Measurements from ENCODE around the gene MAFG.

The MAFG gene

DNA sequence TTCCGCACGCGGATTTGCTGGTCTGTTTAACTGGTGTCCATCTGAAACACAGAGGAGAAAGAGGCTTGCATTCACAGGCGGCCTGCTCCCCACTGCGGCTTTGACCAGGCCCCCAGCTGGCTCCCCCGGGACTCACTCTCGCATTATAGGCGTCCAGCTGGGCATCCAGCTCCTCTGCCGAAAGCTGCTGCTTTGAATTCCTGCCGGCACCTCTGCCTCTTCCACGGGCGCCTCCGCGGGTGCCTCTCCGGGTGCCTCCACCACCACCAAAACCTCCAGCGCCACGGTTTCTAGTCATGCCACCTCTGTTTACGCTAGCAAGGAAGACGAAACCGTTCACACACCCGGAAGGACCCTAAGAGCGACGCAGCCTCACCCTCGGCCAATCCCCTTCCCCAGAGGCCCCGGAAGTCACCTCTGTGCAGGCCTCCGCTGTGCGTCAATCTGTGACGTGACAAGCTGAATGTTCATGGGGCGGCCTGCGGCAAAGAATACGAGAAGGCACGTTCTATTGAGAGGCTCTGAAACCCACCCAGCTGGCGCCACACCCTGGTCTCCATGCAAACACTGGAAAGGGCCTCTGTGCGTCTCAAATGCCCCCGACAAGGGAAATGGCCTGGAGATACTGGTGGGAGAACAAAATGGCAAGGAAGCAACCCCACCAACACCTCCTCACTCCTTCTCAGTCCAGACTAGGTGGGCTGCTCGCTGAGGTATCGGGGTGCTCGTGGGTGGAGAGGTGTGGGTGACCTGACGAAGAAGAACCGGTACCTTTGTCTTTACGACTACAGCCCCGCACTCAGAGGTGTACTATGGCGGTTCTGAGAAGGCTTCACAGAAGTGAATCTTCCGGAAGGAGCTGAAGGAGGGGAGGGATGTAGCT is 39.2 kb downstream of the MAFG start:
- Histone ChIP-seq H3K9ac (ENCODE audit: insufficient read length, low read depth) (peak overlapping the region; percentile 32), H3K27me3 (ENCODE audit: insufficient read depth, insufficient read length) (no peaks in the 10 kb centered on the region), H3K4me3 (ENCODE audit: insufficient read length, low read depth) (no peak overlapping the region), H3K36me3 (ENCODE audit: insufficient read depth, insufficient read length, low read length) (peaks cover 73% of the 10 kb centered on the region), H3K4me1 (ENCODE audit: insufficient read depth, insufficient read length) (peaks cover 2% of the 10 kb centered on the region), H3K9me3 (ENCODE audit: insufficient read depth, low read length) (no peaks in the 10 kb centered on the region)
- no peak for DNase-seq (ENCODE audit: low read depth, low spot score)
- TF ChIP-seq SUZ12 (IDR thresholded peaks at IDR 0.05; ENCODE audit: extremely low read depth, insufficient read depth, insufficient read length): no peak

DNA sequence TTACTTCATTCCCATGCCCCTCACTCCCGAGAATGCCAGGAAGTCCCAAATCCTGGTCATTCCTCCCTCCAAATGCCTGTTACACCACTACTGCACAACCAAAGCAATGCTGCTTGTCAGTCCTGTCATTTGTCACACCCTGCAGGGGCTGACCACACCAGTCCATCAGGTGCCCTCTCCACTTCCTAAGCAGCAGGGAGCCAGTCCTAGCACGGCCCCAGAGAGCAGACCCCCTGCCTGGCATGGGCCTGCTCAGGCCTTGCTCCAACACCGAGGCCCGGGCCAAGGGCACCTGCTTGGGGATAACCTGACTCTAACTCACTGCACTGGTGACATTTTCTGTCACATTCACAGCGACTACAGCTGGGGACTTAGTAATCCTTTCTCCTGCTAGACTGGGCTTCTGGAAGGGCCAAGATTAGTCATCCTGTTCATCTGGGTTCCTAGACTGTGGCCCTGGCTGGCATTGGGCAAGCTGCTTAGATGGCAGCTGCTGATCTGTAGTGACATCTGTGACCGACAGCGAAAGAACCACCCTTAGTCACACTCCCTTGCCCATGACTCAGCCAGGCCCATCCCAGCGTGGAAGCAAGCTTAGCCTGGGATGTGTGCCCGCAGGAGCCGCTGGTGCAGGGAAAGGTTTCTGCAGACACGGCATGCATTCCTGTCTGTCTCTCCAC is 41.5 kb downstream of the MAFG start:
- no peak overlapping the region for H3K9ac ChIP-seq (ENCODE audit: insufficient read length, low read depth)
- TF ChIP-seq YY1 (IDR thresholded peaks at IDR 0.05; ENCODE audit: insufficient read depth, insufficient read length): no peak
- TF ChIP-seq SUZ12 (IDR thresholded peaks at IDR 0.05; ENCODE audit: extremely low read depth, insufficient read depth, insufficient read length): no peak
- TF ChIP-seq ZNF274 (IDR thresholded peaks at IDR 0.05; ENCODE audit: low read depth, low read length): no peak
- no peaks in the 10 kb centered on the region for H3K27me3 ChIP-seq (ENCODE audit: insufficient read depth, insufficient read length)
- peaks cover 89% of the 10 kb centered on the region for H3K36me3 ChIP-seq (ENCODE audit: insufficient read depth, insufficient read length, low read length)
- no peak overlapping the region for H3K4me3 ChIP-seq (ENCODE audit: insufficient read length, low read depth)
- H3K4me1 ChIP-seq (ENCODE audit: insufficient read depth, insufficient read length): no peaks in the 10 kb centered on the region
- no peaks in the 10 kb centered on the region for H3K9me3 ChIP-seq (ENCODE audit: insufficient read depth, low read length)
- no peak for DNase-seq (ENCODE audit: low read depth, low spot score)

DNA sequence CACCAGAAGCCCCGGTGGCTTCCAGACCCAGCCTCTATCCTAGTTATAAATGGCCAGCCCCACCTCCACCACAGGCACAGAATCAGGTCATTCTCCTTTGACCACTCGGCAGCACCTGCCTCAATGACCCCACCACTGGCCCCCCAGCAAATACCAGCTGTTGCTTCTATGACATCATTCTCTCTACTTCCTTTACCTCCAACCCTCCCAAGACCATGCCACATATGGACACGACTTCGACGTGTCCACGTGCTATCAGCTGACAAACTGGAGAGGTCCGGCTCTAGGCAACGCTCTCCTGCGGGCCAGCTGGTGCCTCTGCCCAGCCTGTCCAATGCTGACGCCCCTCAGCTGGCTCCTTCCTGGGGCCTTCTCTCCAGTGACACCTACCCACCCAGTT is 42.1 kb downstream of the MAFG start:
- no peak overlapping the region for H3K9ac ChIP-seq (ENCODE audit: insufficient read length, low read depth)
- no peaks in the 10 kb centered on the region for H3K4me1 ChIP-seq (ENCODE audit: insufficient read depth, insufficient read length)
- no peak for DNase-seq (ENCODE audit: low read depth, low spot score)
- no peaks in the 10 kb centered on the region for H3K9me3 ChIP-seq (ENCODE audit: insufficient read depth, low read length)
- H3K36me3 ChIP-seq (ENCODE audit: insufficient read depth, insufficient read length, low read length): peaks cover 89% of the 10 kb centered on the region
- TF ChIP-seq ZNF274 (IDR thresholded peaks at IDR 0.05; ENCODE audit: low read depth, low read length): no peak
- no peak for TF ChIP-seq YY1 (IDR thresholded peaks at IDR 0.05; ENCODE audit: insufficient read depth, insufficient read length)
- TF ChIP-seq SUZ12 (IDR thresholded peaks at IDR 0.05; ENCODE audit: extremely low read depth, insufficient read depth, insufficient read length): no peak
- no peaks in the 10 kb centered on the region for H3K27me3 ChIP-seq (ENCODE audit: insufficient read depth, insufficient read length)
- no peak overlapping the region for H3K4me3 ChIP-seq (ENCODE audit: insufficient read length, low read depth)

DNA sequence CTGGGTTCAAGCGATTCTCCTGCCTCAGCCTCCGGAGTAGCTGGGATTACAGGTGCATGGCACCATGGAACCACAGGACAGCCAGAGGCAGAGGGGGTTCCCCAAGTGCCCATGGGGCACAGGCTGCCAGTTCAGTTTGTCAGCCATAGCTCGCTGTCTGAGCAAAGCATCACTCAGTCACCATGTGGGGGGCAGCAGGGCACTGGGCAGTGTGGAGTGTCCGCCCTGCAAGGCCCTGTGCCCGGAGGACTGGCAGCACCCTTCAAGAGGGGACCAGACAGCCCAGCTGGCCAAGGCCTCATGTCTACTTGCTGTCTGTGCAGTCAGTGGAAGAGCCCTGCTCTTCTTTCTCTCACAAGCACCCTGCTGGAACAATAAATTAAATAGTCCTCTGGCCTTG is 42.6 kb downstream of the MAFG start:
- Histone ChIP-seq H3K4me1 (ENCODE audit: insufficient read depth, insufficient read length) (no peaks in the 10 kb centered on the region), H3K9ac (ENCODE audit: insufficient read length, low read depth) (no peak overlapping the region), H3K9me3 (ENCODE audit: insufficient read depth, low read length) (no peaks in the 10 kb centered on the region), H3K27me3 (ENCODE audit: insufficient read depth, insufficient read length) (no peaks in the 10 kb centered on the region), H3K4me3 (ENCODE audit: insufficient read length, low read depth) (no peak overlapping the region), H3K36me3 (ENCODE audit: insufficient read depth, insufficient read length, low read length) (peaks cover 89% of the 10 kb centered on the region)
- TF ChIP-seq SUZ12 (IDR thresholded peaks at IDR 0.05; ENCODE audit: extremely low read depth, insufficient read depth, insufficient read length) (no peak), ZNF274 (IDR thresholded peaks at IDR 0.05; ENCODE audit: low read depth, low read length) (no peak), YY1 (IDR thresholded peaks at IDR 0.05; ENCODE audit: insufficient read depth, insufficient read length) (no peak)
- no peak for DNase-seq (ENCODE audit: low read depth, low spot score)

- no peaks in the 10 kb centered on the region for H3K9me3 ChIP-seq (ENCODE audit: insufficient read depth, low read length)
- no peak overlapping the region for H3K9ac ChIP-seq (ENCODE audit: insufficient read length, low read depth)
- TF ChIP-seq SUZ12 (IDR thresholded peaks at IDR 0.05; ENCODE audit: extremely low read depth, insufficient read depth, insufficient read length) (no peak), ZNF274 (IDR thresholded peaks at IDR 0.05; ENCODE audit: low read depth, low read length) (no peak), YY1 (IDR thresholded peaks at IDR 0.05; ENCODE audit: insufficient read depth, insufficient read length) (no peak)
- H3K27me3 ChIP-seq (ENCODE audit: insufficient read depth, insufficient read length): no peaks in the 10 kb centered on the region
- H3K36me3 ChIP-seq (ENCODE audit: insufficient read depth, insufficient read length, low read length): peaks cover 89% of the 10 kb centered on the region
- no peaks in the 10 kb centered on the region for H3K4me1 ChIP-seq (ENCODE audit: insufficient read depth, insufficient read length)
- no peak overlapping the region for H3K4me3 ChIP-seq (ENCODE audit: insufficient read length, low read depth)
- DNase-seq (ENCODE audit: low read depth, low spot score): no peak
These were observed 43.0 kb downstream of the MAFG start for GRCh38 chr17:81884520-81884919.

DNA sequence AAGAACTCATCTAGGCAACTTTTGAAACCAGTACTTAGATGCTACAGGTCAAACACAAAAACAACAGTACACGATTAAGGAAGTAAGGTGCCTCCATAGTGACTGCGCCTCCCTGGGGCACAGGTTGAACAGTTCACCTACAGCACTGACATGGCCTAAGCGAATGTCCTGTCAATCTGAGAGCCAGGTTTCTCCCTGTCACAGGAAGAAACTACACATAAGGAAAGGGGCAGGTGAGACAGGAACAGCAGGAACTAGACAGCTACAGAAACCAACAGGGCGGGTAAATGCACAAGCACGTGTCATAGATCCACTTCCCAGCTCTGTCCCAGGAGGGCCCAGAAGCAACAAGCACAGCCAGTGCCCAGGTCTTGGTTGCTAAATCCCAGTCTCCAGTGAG is 48.4 kb downstream of the MAFG start:
- H3K9ac ChIP-seq (ENCODE audit: insufficient read length, low read depth): no peak overlapping the region
- H3K27me3 ChIP-seq (ENCODE audit: insufficient read depth, insufficient read length): no peaks in the 10 kb centered on the region
- no peaks in the 10 kb centered on the region for H3K9me3 ChIP-seq (ENCODE audit: insufficient read depth, low read length)
- peaks cover 60% of the 10 kb centered on the region for H3K36me3 ChIP-seq (ENCODE audit: insufficient read depth, insufficient read length, low read length)
- H3K4me3 ChIP-seq (ENCODE audit: insufficient read length, low read depth): no peak overlapping the region
- TF ChIP-seq ZNF274 (IDR thresholded peaks at IDR 0.05; ENCODE audit: low read depth, low read length): no peak
- no peak for TF ChIP-seq SUZ12 (IDR thresholded peaks at IDR 0.05; ENCODE audit: extremely low read depth, insufficient read depth, insufficient read length)
- no peak for TF ChIP-seq YY1 (IDR thresholded peaks at IDR 0.05; ENCODE audit: insufficient read depth, insufficient read length)
- no peak for DNase-seq (ENCODE audit: low read depth, low spot score)
- no peaks in the 10 kb centered on the region for H3K4me1 ChIP-seq (ENCODE audit: insufficient read depth, insufficient read length)

DNA sequence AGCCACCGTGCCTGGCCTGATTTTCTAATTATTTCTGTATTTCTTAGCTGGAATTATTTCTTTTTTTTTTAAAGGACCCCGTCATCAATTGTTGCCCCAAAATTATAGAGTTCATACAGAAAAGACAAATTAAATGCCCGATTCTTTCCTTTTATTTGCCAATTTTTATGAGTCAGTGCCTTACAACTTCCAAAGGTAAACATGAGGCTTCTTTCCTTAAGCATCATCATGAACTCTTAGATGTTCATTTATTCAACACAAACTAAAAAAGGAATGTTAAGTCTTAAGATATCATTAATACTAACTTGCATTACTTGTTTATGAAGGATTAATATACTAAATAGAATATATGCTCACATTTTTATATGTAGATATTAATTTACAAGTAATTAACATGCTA is 49.2 kb downstream of the MAFG start:
- Histone ChIP-seq H3K9me3 (ENCODE audit: insufficient read depth, low read length) (no peaks in the 10 kb centered on the region), H3K9ac (ENCODE audit: insufficient read length, low read depth) (no peak overlapping the region), H3K27me3 (ENCODE audit: insufficient read depth, insufficient read length) (no peaks in the 10 kb centered on the region), H3K4me1 (ENCODE audit: insufficient read depth, insufficient read length) (no peaks in the 10 kb centered on the region), H3K36me3 (ENCODE audit: insufficient read depth, insufficient read length, low read length) (peaks cover 54% of the 10 kb centered on the region), H3K4me3 (ENCODE audit: insufficient read length, low read depth) (no peak overlapping the region)
- TF ChIP-seq YY1 (IDR thresholded peaks at IDR 0.05; ENCODE audit: insufficient read depth, insufficient read length) (no peak), ZNF274 (IDR thresholded peaks at IDR 0.05; ENCODE audit: low read depth, low read length) (no peak), SUZ12 (IDR thresholded peaks at IDR 0.05; ENCODE audit: extremely low read depth, insufficient read depth, insufficient read length) (no peak)
- DNase-seq (ENCODE audit: low read depth, low spot score): no peak

All from NT2/D1 (cell line).